Epidermal melanocyte (primary cell): Measurements from ENCODE around the gene SIX3.

Source experiments
- DNase-seq: peaks from one replicate; pipeline ENCODE4 v3.0.0; 2011; ENCODE audit warnings: low spot score; ENCODE audit not compliant: insufficient read length

Gene SIX3

DNA sequence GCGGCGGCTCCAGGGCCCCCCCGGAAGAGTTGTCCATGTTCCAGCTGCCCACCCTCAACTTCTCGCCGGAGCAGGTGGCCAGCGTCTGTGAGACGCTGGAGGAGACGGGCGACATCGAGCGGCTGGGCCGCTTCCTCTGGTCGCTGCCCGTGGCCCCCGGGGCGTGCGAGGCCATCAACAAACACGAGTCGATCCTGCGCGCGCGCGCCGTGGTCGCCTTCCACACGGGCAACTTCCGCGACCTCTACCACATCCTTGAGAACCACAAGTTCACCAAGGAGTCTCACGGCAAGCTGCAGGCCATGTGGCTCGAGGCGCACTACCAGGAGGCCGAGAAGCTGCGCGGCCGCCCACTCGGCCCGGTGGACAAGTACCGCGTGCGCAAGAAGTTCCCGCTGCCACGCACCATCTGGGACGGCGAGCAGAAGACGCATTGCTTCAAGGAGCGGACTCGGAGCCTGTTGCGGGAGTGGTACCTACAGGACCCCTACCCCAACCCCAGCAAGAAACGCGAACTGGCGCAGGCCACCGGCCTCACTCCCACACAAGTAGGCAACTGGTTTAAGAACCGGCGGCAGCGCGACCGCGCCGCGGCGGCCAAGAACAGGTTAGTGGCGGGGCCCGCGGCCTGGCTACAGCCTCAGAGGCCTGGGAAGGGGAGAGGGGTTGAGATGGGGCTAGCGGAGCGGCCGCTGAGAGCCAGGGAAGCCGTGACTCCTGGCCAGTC lies 965 bp downstream of the SIX3 start:
- no peak for DNase-seq

DNA sequence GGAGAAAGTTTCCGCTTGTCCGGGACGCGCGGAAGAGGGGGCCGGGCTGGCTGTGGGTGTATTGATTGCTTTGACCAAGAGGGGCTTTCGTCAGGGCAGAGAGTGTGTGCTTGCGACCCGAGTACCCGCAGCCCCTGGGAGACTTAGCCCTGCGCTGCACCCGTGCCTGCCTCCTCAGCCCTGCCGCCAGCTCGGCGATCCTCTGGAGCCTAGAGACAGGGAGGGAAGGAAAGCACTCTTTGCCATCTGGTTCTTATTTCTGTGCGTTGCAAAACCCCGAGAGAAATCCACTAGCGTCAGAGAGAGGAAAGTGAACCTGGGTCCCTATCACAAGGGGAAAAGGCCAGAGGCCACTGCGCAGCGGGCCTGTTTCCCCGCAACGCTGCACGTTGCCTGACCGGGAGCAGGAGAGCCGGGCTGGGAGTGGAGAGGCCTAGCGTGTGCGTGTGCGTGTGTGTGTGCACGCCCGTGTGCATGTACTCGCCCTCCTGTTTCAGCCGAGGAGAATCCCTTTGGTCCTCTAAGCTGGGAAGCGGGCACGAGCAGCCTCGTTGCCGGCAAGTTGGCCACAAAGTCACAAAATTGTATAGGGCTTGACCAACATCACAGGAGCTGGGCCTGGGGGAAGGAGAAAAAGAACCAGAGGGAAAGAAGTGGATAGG lies 1.7 kb downstream of the SIX3 start:
- DNase-seq, result no peak

DNA sequence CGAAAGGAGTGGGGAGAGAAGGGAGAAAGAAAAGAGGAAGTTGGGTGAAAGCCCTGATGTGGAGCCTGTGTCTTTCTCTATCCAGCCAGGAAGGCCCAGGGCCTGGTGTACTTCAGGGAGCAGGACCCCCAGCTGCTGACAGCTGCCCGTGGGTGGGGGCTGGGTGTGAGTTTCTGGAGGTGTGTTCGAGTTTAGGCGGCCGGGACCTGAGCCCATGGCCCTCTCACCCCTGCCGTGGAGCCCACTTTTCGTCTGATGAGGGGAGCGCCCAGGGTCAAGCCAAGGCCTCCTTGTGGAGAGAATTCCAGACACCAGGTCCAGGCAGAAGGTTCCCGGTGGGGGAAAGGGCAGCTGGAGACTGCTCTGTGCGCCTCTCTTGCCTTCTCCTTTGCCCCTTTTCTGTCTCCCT lies 2.2 kb downstream of the SIX3 start:
- no peak for DNase-seq

GRCh38 chr2:44944102-44944951 lies 2.8 kb downstream of the SIX3 start:
- DNase-seq, result no peak

GRCh38 chr2:44944952-44945612 lies 3.6 kb downstream of the SIX3 start:
- DNase-seq, result no peak

- no peak for DNase-seq
These were observed 4.3 kb downstream of the SIX3 start for GRCh38 chr2:44945676-44946371.

GRCh38 chr2:44946372-44947027 lies 5.0 kb downstream of the SIX3 start:
- DNase-seq, result no peak

DNA sequence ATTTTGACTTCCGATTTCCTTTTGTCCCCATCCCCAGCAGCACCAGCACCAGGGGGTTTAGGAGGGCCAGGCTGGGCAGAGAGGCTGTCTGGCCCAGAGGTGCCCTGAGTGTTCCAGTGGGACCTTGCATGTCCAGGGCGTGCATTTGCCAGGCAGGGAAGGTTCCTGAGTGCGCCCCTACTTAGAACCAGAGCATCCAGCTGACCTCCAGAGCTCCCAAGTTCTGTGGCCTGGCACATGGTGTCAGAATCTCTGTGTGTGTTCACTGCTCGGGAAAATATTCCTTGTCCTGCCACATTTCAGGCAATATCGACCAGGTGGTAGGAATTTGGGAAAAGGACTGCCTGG lies 5.5 kb downstream of the SIX3 start:
- no peak for DNase-seq

DNA sequence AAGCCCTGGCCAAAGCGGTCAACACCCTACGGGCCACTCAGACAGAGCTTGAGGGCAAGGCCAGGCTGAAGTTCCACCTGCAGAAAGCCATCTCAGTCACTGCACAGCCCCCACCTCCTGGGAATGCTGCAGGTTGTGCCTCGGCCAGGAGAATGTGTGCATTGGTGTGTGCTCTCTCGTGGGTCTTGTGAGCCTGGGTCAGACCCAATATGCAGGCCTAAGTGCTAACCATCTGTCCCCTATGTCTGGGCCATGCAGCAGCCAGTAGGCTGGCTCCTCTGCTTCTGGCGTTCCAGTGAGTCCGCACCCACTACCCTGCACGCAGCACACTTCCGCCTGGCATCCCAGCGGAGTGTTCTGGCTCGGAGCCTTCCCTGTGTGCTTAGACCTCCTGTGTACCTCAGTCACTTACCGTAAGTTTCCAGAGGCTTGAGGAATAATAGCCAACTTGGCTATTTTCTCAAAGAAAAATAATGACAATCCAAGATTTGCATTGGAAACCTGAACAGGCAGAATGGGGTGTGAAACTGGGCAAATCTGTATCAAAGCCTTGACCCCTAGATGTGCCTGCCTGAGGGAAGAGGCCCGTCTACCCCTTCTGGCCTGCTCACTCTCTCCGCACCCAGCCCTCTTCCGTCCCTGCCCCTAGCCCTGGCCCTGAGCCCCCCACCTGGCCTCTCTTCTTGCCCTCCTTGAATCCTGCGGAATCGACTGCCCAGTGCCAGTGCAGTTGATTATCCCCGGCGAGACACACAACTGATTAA lies 7.2 kb downstream of the SIX3 start:
- no peak for DNase-seq

DNA sequence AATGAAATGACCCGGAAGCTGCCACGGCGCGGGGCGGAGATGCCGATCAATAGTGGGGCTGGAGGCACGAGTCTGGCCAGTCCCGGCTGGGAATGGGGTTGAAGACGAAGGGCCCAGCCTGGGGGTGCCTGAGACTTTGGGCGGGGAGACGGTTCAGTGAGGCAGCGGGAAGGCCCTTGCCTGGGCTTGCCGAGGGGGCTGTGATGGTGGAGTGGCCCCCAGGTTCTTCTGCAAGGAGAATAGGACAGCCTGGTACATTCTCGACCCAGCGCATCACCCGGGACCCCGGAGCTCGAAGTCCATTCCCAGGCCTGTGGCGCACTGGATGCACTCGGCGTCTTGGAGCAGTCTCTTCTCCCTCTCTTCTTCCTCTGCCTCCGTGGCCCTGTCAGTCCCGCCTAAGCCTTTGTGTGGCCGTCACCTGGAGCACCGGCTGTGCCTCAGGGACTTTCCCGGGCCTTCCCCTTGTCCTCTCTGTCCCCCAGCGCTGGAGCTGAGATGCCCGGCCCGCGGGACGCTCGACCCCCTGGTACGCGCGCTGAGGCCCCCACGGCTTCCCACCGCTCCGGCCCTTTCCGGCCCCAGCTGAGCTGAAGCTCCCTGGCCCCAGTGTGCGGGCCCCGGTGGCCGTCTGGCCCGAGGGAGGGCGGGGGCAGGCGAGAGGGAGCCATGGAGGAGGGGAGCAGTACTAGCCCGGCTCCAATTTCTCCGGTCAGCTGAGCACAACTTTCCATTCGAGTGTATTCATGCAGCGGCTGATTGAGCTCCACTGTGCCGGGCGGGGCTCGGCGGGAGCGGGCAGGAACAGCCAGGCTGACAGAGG lies 8.0 kb downstream of the SIX3 start:
- no peak for DNase-seq

DNA sequence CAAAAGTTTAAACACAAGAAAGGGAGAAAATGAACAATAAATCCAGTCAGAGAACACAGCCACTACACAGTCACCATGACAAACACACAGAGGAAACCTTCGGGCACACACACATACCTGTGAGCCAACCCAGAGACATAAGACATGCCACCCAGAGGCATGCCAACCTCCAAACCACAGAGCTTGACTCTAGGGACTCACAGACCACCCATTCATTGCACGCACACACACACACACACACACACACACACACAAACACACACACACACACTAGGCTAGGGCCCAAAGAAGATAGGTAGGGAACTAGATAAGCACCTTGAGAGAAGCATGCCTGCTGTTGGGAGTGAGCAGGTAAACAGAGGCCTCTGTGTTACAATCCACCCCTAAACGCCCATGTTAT lies 9.1 kb downstream of the SIX3 start:
- no peak for DNase-seq

GRCh38 chr2:44951124-44951523 lies 9.6 kb downstream of the SIX3 start:
- DNase-seq, result no peak

DNA sequence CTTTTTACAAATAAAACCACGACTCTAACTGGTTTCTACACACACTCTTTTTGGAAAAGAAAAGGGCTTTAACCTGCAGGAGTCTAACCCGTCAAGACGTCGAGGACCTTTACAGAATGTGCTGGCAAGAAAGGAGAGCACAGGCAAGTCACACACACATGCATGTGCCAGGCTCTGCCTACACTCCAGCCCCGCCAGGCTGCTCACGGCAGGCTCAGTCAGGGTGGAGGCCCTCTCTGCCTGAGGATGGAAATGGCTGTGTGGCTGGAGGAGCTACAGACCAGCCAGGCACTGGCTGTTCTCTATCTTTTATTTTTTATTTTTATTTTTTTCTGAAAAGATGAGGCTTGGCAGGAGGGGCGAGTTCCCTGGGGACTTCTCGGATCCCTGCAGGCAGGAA lies 10.2 kb downstream of the SIX3 start:
- DNase-seq, result no peak

- peak; percentile 70 for DNase-seq
These were observed 10.8 kb downstream of the SIX3 start for GRCh38 chr2:44952143-44952805.

DNA sequence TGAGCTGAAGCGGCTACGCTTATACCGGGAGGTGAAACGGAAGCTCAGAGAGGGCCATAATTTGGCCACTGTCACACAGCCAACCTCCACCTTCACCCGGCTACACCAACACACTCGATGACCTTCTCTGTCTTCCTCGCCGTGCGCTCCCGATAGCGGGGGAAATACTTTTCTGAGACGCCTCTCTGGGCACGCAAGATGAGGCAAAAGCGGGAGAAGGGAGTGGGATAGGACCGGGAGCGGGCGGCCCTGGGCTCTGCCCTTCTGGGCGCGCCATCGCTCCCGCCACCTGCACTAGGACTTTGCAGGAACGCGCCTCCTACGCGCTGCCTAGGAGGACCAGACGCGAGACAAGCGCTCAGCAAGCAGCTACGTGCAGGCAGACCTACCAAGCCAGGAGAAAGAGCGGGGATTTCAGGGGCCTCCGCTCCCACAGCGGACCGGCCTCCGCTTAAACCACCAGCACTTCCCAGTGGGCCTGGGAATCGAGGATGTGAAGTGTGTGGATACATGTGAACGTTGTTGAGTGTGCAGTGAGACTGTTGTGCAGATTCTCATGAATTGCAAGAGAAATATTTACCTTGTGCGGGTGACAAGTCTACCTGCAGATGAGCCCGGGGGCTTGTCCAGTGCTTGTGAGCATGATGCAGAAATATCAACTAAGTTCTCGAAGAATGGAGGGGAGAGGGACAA lies 11.4 kb downstream of the SIX3 start:
- DNase-seq, result no peak

DNA sequence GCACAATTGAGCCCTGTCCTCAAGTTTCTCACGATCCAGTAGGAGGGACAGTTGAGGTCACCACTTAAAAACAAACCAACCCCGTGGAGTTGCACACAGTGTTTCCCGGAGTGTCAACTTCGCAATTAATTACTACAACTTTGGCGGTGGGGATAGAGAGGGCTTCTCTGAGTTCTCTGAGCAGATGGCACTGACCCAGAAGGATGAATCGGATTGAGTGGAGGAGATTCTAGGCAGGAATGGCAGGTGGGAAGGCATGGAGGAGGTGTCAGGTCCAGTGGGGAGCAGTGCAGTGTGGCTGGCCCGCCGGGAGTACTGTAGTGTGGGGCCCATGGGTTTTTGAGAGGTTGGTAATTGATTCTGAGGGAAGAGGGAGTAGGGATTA lies 12.0 kb downstream of the SIX3 start:
- no peak for DNase-seq

GRCh38 chr2:44954447-44954888 lies 13.0 kb downstream of the SIX3 start:
- no peak for DNase-seq
